OCI-LY1 (cell line): ENCODE results near the gene ASB16.

Experiments
- H2AFZ ChIP-seq: fragments of 200-600 bp; sonication (generic), shearing (Covaris generic); 2 replicates; pipeline ENCODE4 v1.6.0; 2014; ENCODE audit warnings: antibody characterized with exemption, mild to moderate bottlenecking, low read length
- H3F3A ChIP-seq: fragments of 200-600 bp; sonication (generic), shearing (Covaris generic); 2 replicates; pipeline ENCODE4 v1.6.0; 2014; ENCODE audit warnings: mild to moderate bottlenecking, antibody characterized with exemption, low read length, moderate library complexity; ENCODE audit not compliant: insufficient read depth
- H3K27ac ChIP-seq: fragments of 200-600 bp; sonication (generic); 2 replicates; pipeline ENCODE4 v1.5.1; 2014; ENCODE audit warnings: low read length, mixed run types, mild to moderate bottlenecking, low read depth; ENCODE audit not compliant: poor library complexity, severe bottlenecking
- H3K27me3 ChIP-seq: fragments of 200-600 bp; sonication (generic); 2 replicates; pipeline ENCODE4 v1.6.0; 2014; ENCODE audit warnings: antibody characterized with exemption, mild to moderate bottlenecking, low read length, moderate library complexity; ENCODE audit not compliant: insufficient read depth
- H3K36me3 ChIP-seq: fragments of 200-600 bp; sonication (generic); 2 replicates; pipeline ENCODE4 v1.6.1; 2014; ENCODE audit warnings: mild to moderate bottlenecking, antibody characterized with exemption, low read length, moderate library complexity, mixed read lengths; ENCODE audit not compliant: insufficient read depth
- H3K4me1 ChIP-seq: fragments of 200-600 bp; sonication (generic); 2 replicates; pipeline ENCODE4 v1.5.1; 2014; ENCODE audit warnings: mild to moderate bottlenecking, low read length, moderate library complexity; ENCODE audit not compliant: insufficient read depth, severe bottlenecking
- H3K4me2 ChIP-seq: fragments of 200-600 bp; sonication (generic), shearing (Covaris generic); 2 replicates; pipeline ENCODE4 v1.6.1; 2014; ENCODE audit warnings: low read length
- H3K4me3 ChIP-seq: fragments of 200-600 bp; sonication (generic); 2 replicates; pipeline ENCODE4 v1.5.1; 2014; ENCODE audit warnings: low read length, low read depth, mild to moderate bottlenecking, mixed read lengths; ENCODE audit not compliant: poor library complexity, severe bottlenecking
- H3K79me2 ChIP-seq: fragments of 200-600 bp; shearing (Covaris generic); 2 replicates; pipeline ENCODE4 v1.6.1; 2016; ENCODE audit warnings: mixed run types, low read length, mixed read lengths; ENCODE audit not compliant: insufficient read depth
- H3K9ac ChIP-seq: fragments of 200-600 bp; sonication (generic), shearing (Covaris generic); 2 replicates; pipeline ENCODE4 v1.6.1; 2014; ENCODE audit warnings: mild to moderate bottlenecking, low read length, mixed read lengths
- H3K9me2 ChIP-seq: fragments of 200-600 bp; sonication (generic), shearing (Covaris generic); 2 replicates; pipeline ENCODE4 v1.6.1; 2014; ENCODE audit warnings: low read depth, mild to moderate bottlenecking, low read length, mixed read lengths
- H3K9me3 ChIP-seq: fragments of 200-600 bp; shearing (Covaris generic); 2 replicates; pipeline ENCODE4 v1.6.1; 2014; ENCODE audit warnings: low read length, mixed read lengths
- H4K20me1 ChIP-seq: fragments of 200-600 bp; sonication (generic), shearing (Covaris generic); 2 replicates; pipeline ENCODE4 v1.6.0; 2016; ENCODE audit warnings: mild to moderate bottlenecking, low read length; ENCODE audit not compliant: insufficient read depth
- EZH2 ChIP-seq: fragments of 200-600 bp; sonication (generic), shearing (Covaris generic); IDR thresholded peaks from 2 replicates; pipeline ENCODE4 v1.8.0; 2017; ENCODE audit warnings: borderline replicate concordance, mixed run types, mild to moderate bottlenecking, antibody characterized with exemption, low read length, moderate library complexity, mixed read lengths
- TF ChIP-seq, protein P1 (sequence below): fragments of 200-600 bp; sonication (generic), shearing (Covaris generic); IDR thresholded peaks from 2 replicates; pipeline ENCODE4 v1.5.1; 2017; ENCODE audit warnings: mild to moderate bottlenecking, antibody characterized with exemption, low read length, moderate library complexity, mixed read lengths

Gene ASB16

DNA sequence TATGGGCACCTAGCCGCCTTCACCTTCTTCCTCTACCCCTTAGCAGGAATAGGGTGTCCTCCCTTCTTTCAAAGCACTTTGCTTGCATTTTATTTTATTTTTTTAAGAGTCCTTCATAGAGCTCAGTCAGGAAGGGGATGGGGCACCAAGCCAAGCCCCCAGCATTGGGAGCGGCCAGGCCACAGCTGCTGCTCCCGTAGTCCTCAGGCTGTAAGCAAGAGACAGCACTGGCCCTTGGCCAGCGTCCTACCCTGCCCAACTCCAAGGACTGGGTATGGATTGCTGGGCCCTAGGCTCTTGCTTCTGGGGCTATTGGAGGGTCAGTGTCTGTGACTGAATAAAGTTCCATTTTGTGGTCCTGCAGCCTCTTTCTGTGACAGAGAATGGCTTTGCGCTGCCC lies 20.9 kb downstream of the ASB16 start:
- peaks cover 68% of the 10 kb centered on the region for H3K36me3 ChIP-seq

DNA sequence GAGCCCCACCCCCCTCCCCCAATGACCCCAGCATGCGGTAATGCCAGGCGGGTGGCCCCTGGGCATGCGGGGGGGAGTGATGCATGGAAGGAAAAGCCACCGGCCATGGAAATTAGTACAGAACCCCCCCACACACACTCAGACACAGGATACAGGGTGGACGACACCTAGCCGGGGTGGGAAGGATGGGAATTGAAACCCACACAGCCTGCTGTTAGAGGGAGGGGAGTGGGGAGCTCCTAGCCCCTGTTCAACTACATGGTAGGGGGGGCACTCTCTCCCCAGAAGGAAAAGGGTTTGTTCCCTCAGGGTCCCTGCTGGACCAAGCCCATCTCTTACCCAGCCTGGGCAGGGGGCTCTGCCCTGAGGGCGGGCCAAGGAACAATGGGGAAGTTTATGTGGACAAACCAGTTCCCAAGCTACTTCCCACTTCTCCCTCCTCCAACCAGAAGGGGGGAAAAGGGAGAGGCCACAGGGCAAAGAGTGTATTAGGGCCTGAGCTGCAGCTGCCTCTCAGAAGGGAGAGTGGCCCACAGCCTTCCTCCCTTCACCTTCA lies 21.5 kb downstream of the ASB16 start:
- H3K9ac ChIP-seq, result no peak overlapping the region
- no peaks in the 10 kb centered on the region for H3K27me3 ChIP-seq
- H3K9me2 ChIP-seq, result no peaks in the 10 kb centered on the region
- peaks cover 13% of the 10 kb centered on the region for H3K4me1 ChIP-seq
- no peak overlapping the region for H3K4me3 ChIP-seq
- peaks cover 72% of the 10 kb centered on the region for H3K36me3 ChIP-seq
- TF ChIP-seq, protein P1, sequence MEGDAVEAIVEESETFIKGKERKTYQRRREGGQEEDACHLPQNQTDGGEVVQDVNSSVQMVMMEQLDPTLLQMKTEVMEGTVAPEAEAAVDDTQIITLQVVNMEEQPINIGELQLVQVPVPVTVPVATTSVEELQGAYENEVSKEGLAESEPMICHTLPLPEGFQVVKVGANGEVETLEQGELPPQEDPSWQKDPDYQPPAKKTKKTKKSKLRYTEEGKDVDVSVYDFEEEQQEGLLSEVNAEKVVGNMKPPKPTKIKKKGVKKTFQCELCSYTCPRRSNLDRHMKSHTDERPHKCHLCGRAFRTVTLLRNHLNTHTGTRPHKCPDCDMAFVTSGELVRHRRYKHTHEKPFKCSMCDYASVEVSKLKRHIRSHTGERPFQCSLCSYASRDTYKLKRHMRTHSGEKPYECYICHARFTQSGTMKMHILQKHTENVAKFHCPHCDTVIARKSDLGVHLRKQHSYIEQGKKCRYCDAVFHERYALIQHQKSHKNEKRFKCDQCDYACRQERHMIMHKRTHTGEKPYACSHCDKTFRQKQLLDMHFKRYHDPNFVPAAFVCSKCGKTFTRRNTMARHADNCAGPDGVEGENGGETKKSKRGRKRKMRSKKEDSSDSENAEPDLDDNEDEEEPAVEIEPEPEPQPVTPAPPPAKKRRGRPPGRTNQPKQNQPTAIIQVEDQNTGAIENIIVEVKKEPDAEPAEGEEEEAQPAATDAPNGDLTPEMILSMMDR, result no peak
- no peak for TF ChIP-seq EZH2
- H3K79me2 ChIP-seq, result 0 out of 2 replicates have a peak, but pooled peaks cover 3% of the 10 kb centered on the region
- no peak overlapping the region for H2AFZ ChIP-seq
- no peaks in the 10 kb centered on the region for H3K9me3 ChIP-seq
- H3F3A ChIP-seq, result no peaks in the 10 kb centered on the region
- H3K4me2 ChIP-seq, result no peak overlapping the region
- no peaks in the 10 kb centered on the region for H4K20me1 ChIP-seq
- no peak overlapping the region for H3K27ac ChIP-seq

More for the DNA sequence above, 20.9 kb downstream of the ASB16 start:
- no peak for TF ChIP-seq EZH2
- TF ChIP-seq, protein P1, result no peak
- no peaks in the 10 kb centered on the region for H3F3A ChIP-seq
- H3K9me3 ChIP-seq, result no peaks in the 10 kb centered on the region
- H3K9ac ChIP-seq, result no peak overlapping the region
- H4K20me1 ChIP-seq, result no peaks in the 10 kb centered on the region
- no peak overlapping the region for H3K27ac ChIP-seq
- H3K27me3 ChIP-seq, result no peaks in the 10 kb centered on the region
- H3K4me2 ChIP-seq, result no peak overlapping the region
- no peaks in the 10 kb centered on the region for H3K9me2 ChIP-seq
- H3K4me3 ChIP-seq, result no peak overlapping the region
- 0 out of 2 replicates have a peak, but pooled peaks cover 3% of the 10 kb centered on the region for H3K79me2 ChIP-seq
- no peak overlapping the region for H2AFZ ChIP-seq
- peaks cover 13% of the 10 kb centered on the region for H3K4me1 ChIP-seq

DNA sequence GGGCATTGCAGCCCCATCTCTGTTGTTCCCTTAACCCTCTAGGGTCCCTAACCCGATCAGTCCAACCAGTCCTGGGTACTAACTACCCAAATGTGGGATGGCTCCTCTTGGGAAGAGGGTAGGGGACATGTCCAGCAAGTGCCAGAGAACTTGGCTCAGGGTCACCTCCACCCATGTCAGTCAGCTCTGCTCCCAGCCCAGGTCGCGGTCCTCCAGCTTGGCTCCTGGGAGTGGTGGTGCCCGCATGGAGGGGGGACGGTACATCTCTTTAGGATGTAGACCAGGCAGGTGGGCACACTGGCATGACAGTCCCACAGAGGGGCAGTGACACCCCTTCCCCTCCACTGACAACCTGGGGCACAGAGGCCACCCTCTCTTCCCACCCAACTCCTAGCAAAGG lies 22.2 kb downstream of the ASB16 start:
- Histone ChIP-seq H3K4me3 (no peak overlapping the region), H3K9ac (no peak overlapping the region), H2AFZ (no peak overlapping the region), H3K9me3 (no peaks in the 10 kb centered on the region), H3K27me3 (no peaks in the 10 kb centered on the region), H3K79me2 (0 out of 2 replicates have a peak, but pooled peaks cover 3% of the 10 kb centered on the region), H4K20me1 (no peaks in the 10 kb centered on the region), H3F3A (no peaks in the 10 kb centered on the region), H3K36me3 (peaks cover 79% of the 10 kb centered on the region), H3K4me1 (peaks cover 15% of the 10 kb centered on the region), H3K4me2 (no peak overlapping the region), H3K27ac (no peak overlapping the region), H3K9me2 (no peaks in the 10 kb centered on the region)
- no peak for TF ChIP-seq EZH2
- TF ChIP-seq, protein P1, result no peak
